Measurements from ENCODE around the gene HPCAL1. TPM values are rescaled to one million over a fixed set of nuclear protein-coding genes. Genes with fewer than 3 reads are reported as not detected.

HPCAL1 gene
- total RNA-seq, 1 experiment from 2014 or later = 35.1 TPM

DNA sequence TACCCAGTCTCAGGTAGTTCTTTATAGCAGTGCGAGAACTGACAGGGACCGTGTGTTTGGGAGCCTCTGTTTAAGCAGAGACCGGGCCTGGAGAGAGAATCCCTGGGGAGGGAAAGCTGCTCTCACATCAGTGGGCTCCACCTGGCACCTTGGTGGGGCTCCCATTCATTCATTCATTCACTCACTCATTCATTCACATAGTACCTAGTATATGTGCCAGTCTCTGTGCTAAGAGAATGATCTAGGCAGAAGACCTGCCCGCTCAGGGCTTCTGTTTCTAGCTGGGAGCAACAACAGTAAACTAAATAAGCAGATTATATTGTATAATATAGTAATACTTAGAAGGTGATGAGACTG lies 17.8 kb downstream of the HPCAL1 start:
- intact Hi-C loops (cut with micrococcal nuclease; ENCODE audit: unreplicated experiment) = no loop called here
- H3K27me3 Mint-ChIP-seq (ENCODE audit: unreplicated experiment) = no peaks in the 10 kb centered on the region
- TF ChIP-seq, protein P1, sequence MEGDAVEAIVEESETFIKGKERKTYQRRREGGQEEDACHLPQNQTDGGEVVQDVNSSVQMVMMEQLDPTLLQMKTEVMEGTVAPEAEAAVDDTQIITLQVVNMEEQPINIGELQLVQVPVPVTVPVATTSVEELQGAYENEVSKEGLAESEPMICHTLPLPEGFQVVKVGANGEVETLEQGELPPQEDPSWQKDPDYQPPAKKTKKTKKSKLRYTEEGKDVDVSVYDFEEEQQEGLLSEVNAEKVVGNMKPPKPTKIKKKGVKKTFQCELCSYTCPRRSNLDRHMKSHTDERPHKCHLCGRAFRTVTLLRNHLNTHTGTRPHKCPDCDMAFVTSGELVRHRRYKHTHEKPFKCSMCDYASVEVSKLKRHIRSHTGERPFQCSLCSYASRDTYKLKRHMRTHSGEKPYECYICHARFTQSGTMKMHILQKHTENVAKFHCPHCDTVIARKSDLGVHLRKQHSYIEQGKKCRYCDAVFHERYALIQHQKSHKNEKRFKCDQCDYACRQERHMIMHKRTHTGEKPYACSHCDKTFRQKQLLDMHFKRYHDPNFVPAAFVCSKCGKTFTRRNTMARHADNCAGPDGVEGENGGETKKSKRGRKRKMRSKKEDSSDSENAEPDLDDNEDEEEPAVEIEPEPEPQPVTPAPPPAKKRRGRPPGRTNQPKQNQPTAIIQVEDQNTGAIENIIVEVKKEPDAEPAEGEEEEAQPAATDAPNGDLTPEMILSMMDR (IDR thresholded peaks at IDR 0.05; ENCODE audit: unreplicated experiment) = no peak
- peaks cover 2% of the 10 kb centered on the region for H3K36me3 Mint-ChIP-seq (ENCODE audit: insufficient read depth, unreplicated experiment)
- no TSS peak for BruUV-seq (replicated peaks)
- peaks cover 8% of the 10 kb centered on the region for H3K9me3 Mint-ChIP-seq (ENCODE audit: low read depth, unreplicated experiment)
- no peak overlapping the region for H3K4me3 Mint-ChIP-seq (ENCODE audit: low read depth, unreplicated experiment)
- DNase-seq = no peak
- no peak overlapping the region for H3K27ac Mint-ChIP-seq (ENCODE audit: unreplicated experiment)
- CTCF ChIA-PET = no interaction called here
- peaks cover 21% of the 10 kb centered on the region for H3K4me1 Mint-ChIP-seq (ENCODE audit: low read depth, unreplicated experiment)

DNA sequence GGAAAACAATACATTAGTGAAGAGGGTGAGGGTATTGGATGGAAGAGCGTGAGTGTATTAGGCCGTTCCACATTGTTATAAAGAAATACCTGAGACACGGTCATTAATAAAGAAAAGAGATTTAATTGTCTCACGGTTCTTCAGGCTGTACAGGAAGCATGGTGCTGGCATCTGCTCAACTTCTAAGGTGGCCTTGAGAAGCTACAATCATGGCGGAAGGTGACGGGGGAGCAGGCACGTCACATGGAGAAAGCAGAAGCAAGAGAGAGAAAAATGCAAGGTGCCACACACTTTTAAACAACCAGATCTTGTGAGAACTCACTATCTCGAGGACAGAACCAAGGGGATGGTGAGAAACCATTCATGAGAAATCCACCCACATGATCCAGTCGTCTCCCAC lies 18.2 kb downstream of the HPCAL1 start:
- TF ChIP-seq, protein P1 (IDR thresholded peaks at IDR 0.05; ENCODE audit: unreplicated experiment) = no peak
- H3K9me3 Mint-ChIP-seq (ENCODE audit: low read depth, unreplicated experiment) = peaks cover 8% of the 10 kb centered on the region
- intact Hi-C loops (cut with micrococcal nuclease; ENCODE audit: unreplicated experiment) = no loop called here
- H3K4me1 Mint-ChIP-seq (ENCODE audit: low read depth, unreplicated experiment) = peaks cover 25% of the 10 kb centered on the region
- H3K27me3 Mint-ChIP-seq (ENCODE audit: unreplicated experiment) = no peaks in the 10 kb centered on the region
- no peak overlapping the region for H3K27ac Mint-ChIP-seq (ENCODE audit: unreplicated experiment)
- DNase-seq = no peak
- CTCF ChIA-PET = no interaction called here
- peaks cover 5% of the 10 kb centered on the region for H3K36me3 Mint-ChIP-seq (ENCODE audit: insufficient read depth, unreplicated experiment)
- no TSS peak for BruUV-seq (replicated peaks)
- no peak overlapping the region for H3K4me3 Mint-ChIP-seq (ENCODE audit: low read depth, unreplicated experiment)

DNA sequence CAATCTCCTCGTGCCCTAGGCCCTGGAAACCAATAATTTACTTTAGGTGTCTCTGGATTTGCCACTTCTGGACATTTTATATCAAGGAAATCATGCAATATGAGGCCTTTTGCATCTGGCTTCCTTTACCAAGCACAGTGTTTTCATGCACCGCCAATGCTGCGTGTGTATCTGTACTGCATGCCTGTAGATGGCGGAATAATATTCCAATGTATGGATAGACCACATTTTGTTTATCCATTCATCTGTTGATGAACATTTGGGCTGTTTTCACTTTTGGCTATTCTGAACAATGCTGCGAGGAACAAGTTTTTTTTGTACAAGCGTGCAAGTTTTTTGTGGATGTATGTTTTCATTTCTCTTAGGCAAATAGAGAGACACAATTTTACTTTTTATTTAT lies 18.9 kb downstream of the HPCAL1 start:
- H3K9me3 Mint-ChIP-seq (ENCODE audit: low read depth, unreplicated experiment) = peaks cover 8% of the 10 kb centered on the region
- H3K27ac Mint-ChIP-seq (ENCODE audit: unreplicated experiment) = no peak overlapping the region
- no peaks in the 10 kb centered on the region for H3K27me3 Mint-ChIP-seq (ENCODE audit: unreplicated experiment)
- CTCF ChIA-PET = no interaction called here
- no peak for DNase-seq
- intact Hi-C loops (cut with micrococcal nuclease; ENCODE audit: unreplicated experiment) = no loop called here
- no peak overlapping the region for H3K4me3 Mint-ChIP-seq (ENCODE audit: low read depth, unreplicated experiment)
- TF ChIP-seq, protein P1 (IDR thresholded peaks at IDR 0.05; ENCODE audit: unreplicated experiment) = no peak
- H3K4me1 Mint-ChIP-seq (ENCODE audit: low read depth, unreplicated experiment) = peaks cover 31% of the 10 kb centered on the region
- no TSS peak for BruUV-seq (replicated peaks)
- H3K36me3 Mint-ChIP-seq (ENCODE audit: insufficient read depth, unreplicated experiment) = peaks cover 5% of the 10 kb centered on the region

DNA sequence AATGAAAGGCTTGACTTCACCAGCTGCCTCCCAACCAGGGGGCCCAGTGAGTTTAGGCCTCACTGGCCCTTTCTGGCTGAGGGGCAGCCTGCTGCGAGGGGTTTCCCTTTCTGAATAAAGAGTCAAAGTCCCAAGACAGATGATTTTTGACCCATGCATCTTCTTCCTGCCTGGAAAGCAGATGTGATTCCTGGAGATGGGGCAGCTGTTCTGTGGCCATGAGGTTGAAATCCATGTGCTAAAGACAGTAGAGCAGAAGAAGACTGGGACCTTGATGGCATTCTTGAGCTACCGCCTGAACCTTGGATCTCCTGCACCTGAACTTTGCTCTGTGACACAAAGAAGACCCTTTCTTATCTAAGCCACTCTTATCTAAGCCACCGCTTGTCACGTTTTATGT lies 19.8 kb downstream of the HPCAL1 start:
- H3K4me3 Mint-ChIP-seq (ENCODE audit: low read depth, unreplicated experiment) = no peak overlapping the region
- DNase-seq = no peak
- H3K36me3 Mint-ChIP-seq (ENCODE audit: insufficient read depth, unreplicated experiment) = peaks cover 5% of the 10 kb centered on the region
- intact Hi-C loops (cut with micrococcal nuclease; ENCODE audit: unreplicated experiment) = no loop called here
- CTCF ChIA-PET = no interaction called here
- TF ChIP-seq, protein P1 (IDR thresholded peaks at IDR 0.05; ENCODE audit: unreplicated experiment) = no peak
- no TSS peak for BruUV-seq (replicated peaks)
- H3K27ac Mint-ChIP-seq (ENCODE audit: unreplicated experiment) = no peak overlapping the region
- no peaks in the 10 kb centered on the region for H3K27me3 Mint-ChIP-seq (ENCODE audit: unreplicated experiment)
- H3K9me3 Mint-ChIP-seq (ENCODE audit: low read depth, unreplicated experiment) = peaks cover 8% of the 10 kb centered on the region
- H3K4me1 Mint-ChIP-seq (ENCODE audit: low read depth, unreplicated experiment) = peaks cover 40% of the 10 kb centered on the region

DNA sequence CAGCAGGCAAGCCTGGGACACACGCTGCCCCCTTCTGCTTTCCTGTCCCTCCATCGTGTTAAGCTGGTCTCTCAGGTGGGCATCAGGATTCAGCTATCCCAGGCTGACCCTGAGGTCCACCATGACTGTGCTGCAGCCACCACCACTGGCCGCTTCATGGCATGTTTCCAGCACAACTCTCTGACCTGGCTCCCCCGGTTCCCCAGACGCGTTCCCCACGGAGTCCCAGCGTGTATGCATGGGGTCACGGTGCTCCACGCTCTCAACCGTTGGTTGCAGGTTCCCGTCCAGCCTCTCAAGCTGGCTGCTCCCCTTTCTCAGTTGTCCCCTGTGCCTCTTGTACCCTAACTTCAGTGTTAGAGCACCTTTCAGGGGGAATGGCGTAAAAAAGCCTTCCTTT lies 20.3 kb downstream of the HPCAL1 start:
- H3K36me3 Mint-ChIP-seq (ENCODE audit: insufficient read depth, unreplicated experiment) = peaks cover 5% of the 10 kb centered on the region
- no peak overlapping the region for H3K27ac Mint-ChIP-seq (ENCODE audit: unreplicated experiment)
- CTCF ChIA-PET = no interaction called here
- no peak for DNase-seq
- H3K27me3 Mint-ChIP-seq (ENCODE audit: unreplicated experiment) = no peaks in the 10 kb centered on the region
- intact Hi-C loops (cut with micrococcal nuclease; ENCODE audit: unreplicated experiment) = no loop called here
- BruUV-seq (replicated peaks) = no TSS peak
- H3K4me1 Mint-ChIP-seq (ENCODE audit: low read depth, unreplicated experiment) = peaks cover 45% of the 10 kb centered on the region
- no peak overlapping the region for H3K4me3 Mint-ChIP-seq (ENCODE audit: low read depth, unreplicated experiment)
- H3K9me3 Mint-ChIP-seq (ENCODE audit: low read depth, unreplicated experiment) = peaks cover 8% of the 10 kb centered on the region
- TF ChIP-seq, protein P1 (IDR thresholded peaks at IDR 0.05; ENCODE audit: unreplicated experiment) = no peak
